GM23338 (cell line): Measurements from ENCODE around the gene TJP2. TPM values are rescaled to one million over a fixed set of nuclear protein-coding genes. Genes with fewer than 3 reads are reported as not detected.

ENCODE experiments used
- polyA plus RNA-seq: library from polyadenylated mRNA; unstranded; fragments of >200 nt; fragmentation: Nextera tagmentation; extraction: Ambion mirVana; gene quantifications from 2 replicates; pipeline ENCODE4 v1.2.1, GENCODE V29; 2016
- total RNA-seq: library from RNA; depleted of rRNA; stranded (reverse); fragments of >200 nt; shearing (Covaris generic); gene quantifications from 2 replicates; pipeline ENCODE4 v1.2.3, GENCODE V29; 2014; rRNA removed

The TJP2 gene
- total and polyA plus RNA-seq, 2 experiments from 2014 or later, result 37.6 to 234 TPM

Other genes starting within 250 kb of the TJP2 start
- gene PRKACG, start 160.2 kb upstream of the TJP2 start, total RNA-seq, result not detected in 2 replicates
- not detected in 2 replicates for gene PRKACG, start 160.2 kb upstream of the TJP2 start, polyA plus RNA-seq
- 17.8 and 26.1 TPM in 2 replicates for gene FXN, start 138.5 kb upstream of the TJP2 start, total RNA-seq
- 55.0 and 66.4 TPM in 2 replicates for gene FXN, start 138.5 kb upstream of the TJP2 start, polyA plus RNA-seq
- 10.0 and 11.6 TPM in 2 replicates for gene ENTREP1, start 150.9 kb downstream of the TJP2 start, total RNA-seq
- gene ENTREP1, start 150.9 kb downstream of the TJP2 start, polyA plus RNA-seq, result 5.7 and 5.8 TPM in 2 replicates